ENCODE measurements around the gene BMAL1. TPM values are rescaled to one million over a fixed set of nuclear protein-coding genes. Genes with fewer than 3 reads are reported as not detected.
A peak's percentile ranks its signal among the peaks of the same experiment; 100 is the strongest.

The BMAL1 gene
- total RNA-seq: 10 to 100 TPM; 21.4 to 39.5 (median 22.3) TPM

DNA sequence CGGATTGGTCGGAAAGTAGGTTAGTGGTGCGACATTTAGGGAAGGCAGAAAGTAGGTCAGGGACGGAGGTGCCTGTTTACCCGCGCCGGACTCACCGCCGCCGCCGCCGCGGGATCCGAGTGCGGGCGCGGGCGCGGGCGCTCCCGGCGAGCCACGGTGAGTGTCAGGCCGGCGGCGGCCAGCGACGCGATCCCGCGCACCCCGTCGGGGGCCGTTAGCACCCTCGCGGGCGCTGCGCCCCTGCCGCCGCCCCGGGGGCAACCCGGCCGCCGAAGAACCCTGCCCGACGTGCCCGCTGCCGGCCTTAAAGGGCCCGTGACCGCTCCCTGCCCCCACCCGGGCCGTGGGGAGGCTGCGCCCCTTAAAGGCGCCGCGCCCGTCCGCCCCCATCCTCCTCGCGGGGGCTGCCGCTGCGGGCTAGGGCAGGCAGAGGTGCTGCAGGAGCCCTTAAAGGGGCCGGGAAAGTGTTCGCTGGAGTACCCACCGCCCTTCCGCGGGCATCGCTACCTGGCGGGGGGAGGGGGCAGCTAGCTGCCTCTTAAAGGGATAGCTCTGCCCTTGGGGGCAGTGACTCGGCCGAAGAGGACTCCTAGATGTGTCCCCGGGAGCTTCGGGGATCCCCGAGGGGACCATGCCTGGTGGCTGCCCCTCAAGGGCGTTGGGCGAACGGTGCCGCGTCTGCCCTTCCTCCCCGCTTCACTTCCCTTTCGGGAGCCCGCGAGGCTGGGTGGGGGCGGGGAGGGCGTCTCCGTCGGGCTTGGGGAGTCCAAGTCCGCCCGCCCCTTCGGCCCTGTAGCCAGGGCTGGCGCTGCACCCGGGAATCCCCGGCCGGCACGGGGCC, at the start of gene BMAL1:
Gene BMAL1, plus strand, starts transcription at position 23 of the 841 bp plus-strand sequence. CDS start 76,519 bp downstream, outside the sequence.
- H3K4me3 ChIP-seq: peak within 1 kb of the TSS; percentile 96 to 100 (median 100)
- peak in 3 of 4 donors; percentile 60 to 76 (median 69) for TF ChIP-seq POLR2A (IDR thresholded peaks at IDR 0.05)
- TF ChIP-seq, protein P1, sequence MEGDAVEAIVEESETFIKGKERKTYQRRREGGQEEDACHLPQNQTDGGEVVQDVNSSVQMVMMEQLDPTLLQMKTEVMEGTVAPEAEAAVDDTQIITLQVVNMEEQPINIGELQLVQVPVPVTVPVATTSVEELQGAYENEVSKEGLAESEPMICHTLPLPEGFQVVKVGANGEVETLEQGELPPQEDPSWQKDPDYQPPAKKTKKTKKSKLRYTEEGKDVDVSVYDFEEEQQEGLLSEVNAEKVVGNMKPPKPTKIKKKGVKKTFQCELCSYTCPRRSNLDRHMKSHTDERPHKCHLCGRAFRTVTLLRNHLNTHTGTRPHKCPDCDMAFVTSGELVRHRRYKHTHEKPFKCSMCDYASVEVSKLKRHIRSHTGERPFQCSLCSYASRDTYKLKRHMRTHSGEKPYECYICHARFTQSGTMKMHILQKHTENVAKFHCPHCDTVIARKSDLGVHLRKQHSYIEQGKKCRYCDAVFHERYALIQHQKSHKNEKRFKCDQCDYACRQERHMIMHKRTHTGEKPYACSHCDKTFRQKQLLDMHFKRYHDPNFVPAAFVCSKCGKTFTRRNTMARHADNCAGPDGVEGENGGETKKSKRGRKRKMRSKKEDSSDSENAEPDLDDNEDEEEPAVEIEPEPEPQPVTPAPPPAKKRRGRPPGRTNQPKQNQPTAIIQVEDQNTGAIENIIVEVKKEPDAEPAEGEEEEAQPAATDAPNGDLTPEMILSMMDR (IDR thresholded peaks at IDR 0.05): no peak
- peak within 1 kb of the TSS; percentile 95 to 98 (median 96) for H3K27ac ChIP-seq
- H3K9me3 ChIP-seq: no peaks in the 10 kb centered on the region
- H3K27me3 ChIP-seq: no peaks in the 10 kb centered on the region
- WGBS, 2 donors: 0% methylated on average over 1 to 4 of the region's 95 CpGs
- no peaks in the 10 kb centered on the region for H3K36me3 ChIP-seq
- H3K4me1 ChIP-seq: peaks cover 6 to 56% (median 25%) of the 10 kb centered on the region in 3 donors
- DNase-seq: no peak
- intact Hi-C loops (cut with DNase I): no loop called here

DNA sequence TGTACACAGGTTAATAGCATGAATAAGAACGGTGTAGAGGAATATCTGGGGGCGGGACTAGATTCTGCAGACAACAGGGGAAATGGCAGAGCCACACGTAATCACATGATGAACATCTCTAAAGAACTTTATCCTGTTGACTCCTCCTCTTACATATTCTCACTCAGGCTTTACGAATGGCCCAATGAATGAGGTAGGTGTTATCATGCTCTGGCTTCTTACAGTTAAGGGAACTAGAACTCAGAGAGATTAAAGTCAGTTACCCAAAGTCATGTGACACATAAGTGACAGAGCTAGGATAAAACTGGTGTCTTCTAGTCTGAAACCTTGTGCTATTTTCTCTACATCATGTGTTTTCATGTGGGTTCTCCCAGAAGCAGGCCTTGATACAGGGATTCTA, 49.0 kb upstream of the BMAL1 start:
- Histone ChIP-seq H3K27me3 (no peaks in the 10 kb centered on the region), H3K36me3 (no peaks in the 10 kb centered on the region), H3K4me1 (peaks cover 0 to 14% (median 0%) of the 10 kb centered on the region in 3 donors), H3K27ac (no peak overlapping the region), H3K4me3 (no peak overlapping the region), H3K9me3 (no peaks in the 10 kb centered on the region)
- no peak for DNase-seq
- intact Hi-C loops (cut with DNase I): no loop called here
- TF ChIP-seq, protein P1 (IDR thresholded peaks at IDR 0.05): no peak
- TF ChIP-seq POLR2A (IDR thresholded peaks at IDR 0.05): no peak
- 70 to 78% methylated on average over 4 of the region's 4 CpGs for WGBS, 2 donors

DNA sequence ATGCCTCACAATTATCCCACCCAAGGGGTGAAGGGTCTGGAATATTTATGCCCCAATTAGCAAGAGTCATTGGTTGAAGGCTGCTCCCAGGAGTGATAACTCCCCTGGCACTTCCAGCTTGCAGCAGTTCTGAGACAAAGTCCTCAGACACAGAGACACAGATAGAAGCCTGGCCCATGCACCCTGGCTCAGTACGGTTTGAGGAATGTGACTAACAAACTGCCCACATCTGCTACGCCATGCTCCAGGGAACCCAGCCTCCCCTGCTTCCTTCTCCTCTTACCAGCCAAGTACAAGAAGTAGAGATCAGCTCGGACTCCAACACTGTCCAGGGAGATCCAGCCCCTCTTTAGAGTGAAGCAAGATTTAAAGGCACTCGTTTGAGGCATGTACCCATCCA, 48.5 kb upstream of the BMAL1 start:
- Histone ChIP-seq H3K4me1 (peaks cover 0 to 14% (median 0%) of the 10 kb centered on the region in 3 donors), H3K9me3 (no peaks in the 10 kb centered on the region), H3K4me3 (no peak overlapping the region), H3K27me3 (no peaks in the 10 kb centered on the region), H3K36me3 (no peaks in the 10 kb centered on the region), H3K27ac (peak overlapping the region in 1 of 4 donors; percentile 0)
- 52 to 60% methylated on average over 2 to 4 of the region's 4 CpGs for WGBS, 2 donors
- no peak for DNase-seq
- TF ChIP-seq, protein P1 (IDR thresholded peaks at IDR 0.05): no peak
- TF ChIP-seq POLR2A (IDR thresholded peaks at IDR 0.05): no peak
- intact Hi-C loops (cut with DNase I): no loop called here

DNA sequence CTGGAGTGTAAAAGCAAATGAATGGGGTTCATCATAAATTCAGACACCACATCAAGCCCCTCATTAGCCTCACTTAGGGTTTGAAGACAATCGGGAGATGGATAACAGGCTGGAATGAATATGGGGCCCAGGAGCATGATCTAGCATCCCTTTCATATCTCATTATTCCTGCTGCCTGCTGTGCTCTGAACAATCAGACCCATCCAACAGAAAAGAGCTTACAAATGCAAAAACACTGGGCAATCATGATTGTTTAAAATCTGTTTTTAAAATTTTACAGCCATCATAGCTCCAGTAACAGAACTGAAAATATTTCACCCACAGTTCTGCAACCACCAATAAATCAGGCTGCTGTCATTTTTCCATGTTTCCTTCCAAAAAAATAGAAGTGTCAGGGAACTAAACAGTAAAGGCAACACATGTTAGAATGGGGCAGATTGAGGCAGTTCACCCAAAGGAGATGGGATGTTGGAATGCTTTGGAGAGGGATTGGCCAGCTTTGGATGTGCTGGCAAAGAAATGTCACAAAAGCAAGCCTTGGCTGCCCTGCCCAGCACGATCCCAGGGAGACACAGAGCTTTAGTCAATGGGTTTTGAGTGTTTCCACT, 47.8 kb upstream of the BMAL1 start:
- H3K4me1 ChIP-seq: peaks cover 0 to 14% (median 0%) of the 10 kb centered on the region in 3 donors
- no peak overlapping the region for H3K27ac ChIP-seq
- no peak overlapping the region for H3K4me3 ChIP-seq
- TF ChIP-seq, protein P1 (IDR thresholded peaks at IDR 0.05): no peak
- no peak for TF ChIP-seq POLR2A (IDR thresholded peaks at IDR 0.05)
- no peaks in the 10 kb centered on the region for H3K27me3 ChIP-seq
- no peaks in the 10 kb centered on the region for H3K9me3 ChIP-seq
- DNase-seq: no peak
- intact Hi-C loops (cut with DNase I): no loop called here
- WGBS, 2 donors: 57 to 75% methylated on average over 2 of the region's 2 CpGs
- no peaks in the 10 kb centered on the region for H3K36me3 ChIP-seq

DNA sequence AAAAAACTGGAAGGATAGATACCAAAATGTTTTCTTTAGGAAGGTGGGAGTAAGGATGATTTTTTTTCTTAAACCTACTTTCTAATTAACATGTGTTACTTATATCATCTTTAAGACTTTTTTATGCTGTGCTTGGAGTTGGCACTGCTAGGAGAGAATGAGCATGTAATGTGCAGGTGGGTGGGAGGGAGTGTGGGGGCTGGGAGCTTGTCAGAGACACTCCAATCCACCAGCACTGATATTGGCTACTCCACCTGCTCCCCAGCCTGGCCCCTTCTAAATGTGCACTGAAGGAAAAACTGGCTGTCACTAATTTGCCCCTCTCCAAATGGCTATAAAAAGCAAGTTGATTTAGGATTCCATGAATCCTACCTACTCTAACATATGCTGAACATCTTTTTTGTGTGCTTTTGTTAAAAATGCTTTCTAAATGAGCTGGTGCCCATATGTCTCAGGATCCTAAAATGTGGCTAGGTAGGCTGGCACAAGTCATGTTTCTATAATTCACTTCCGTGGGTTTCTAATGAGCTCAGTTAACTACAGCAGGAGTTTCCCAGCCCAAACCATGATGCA, 44.3 kb upstream of the BMAL1 start:
- TF ChIP-seq, protein P1 (IDR thresholded peaks at IDR 0.05): no peak
- no peak for TF ChIP-seq POLR2A (IDR thresholded peaks at IDR 0.05)
- intact Hi-C loops (cut with DNase I): no loop called here
- WGBS, 2 donors: 69 to 79% methylated on average over 1 of the region's 1 CpG

More for the DNA sequence above, 44.3 kb upstream of the BMAL1 start:
- peaks cover 0 to 14% (median 0%) of the 10 kb centered on the region in 3 donors for H3K4me1 ChIP-seq
- no peak for DNase-seq
- H3K4me3 ChIP-seq: no peak overlapping the region
- H3K36me3 ChIP-seq: no peaks in the 10 kb centered on the region
- H3K9me3 ChIP-seq: no peaks in the 10 kb centered on the region
- H3K27me3 ChIP-seq: no peaks in the 10 kb centered on the region
- H3K27ac ChIP-seq: no peak overlapping the region
